RCC 7860 (cell line): Measurements from ENCODE around the gene FAS.
A peak's percentile ranks its signal among the peaks of the same experiment; 100 is the strongest.

Experiments
- DNase-seq: peaks from one replicate; pipeline ENCODE4 v3.0.0-alpha.2; 2015; ENCODE audit warnings: low spot score
- FAIRE-seq: peaks from 2 replicates; lab custom pipeline; 2012; peaks lifted over from hg19 to GRCh38; lab: Jason Lieb, UNC

Gene FAS

GRCh38 chr10:88971221-88972061, 19.2 kb upstream of the FAS start:
- FAIRE-seq (no peak), DNase-seq (no peak)

GRCh38 chr10:88974012-88974411, 16.6 kb upstream of the FAS start:
- DNase-seq (no peak), FAIRE-seq (no peak)

- DNase-seq: peak; percentile 29
Measured at GRCh38 chr10:88974446-88975376, 15.9 kb upstream of the FAS start.

GRCh38 chr10:88975377-88975720, 15.2 kb upstream of the FAS start:
- DNase-seq (no peak), FAIRE-seq (no peak)

More at GRCh38 chr10:88974446-88975376, 15.9 kb upstream of the FAS start:
- FAIRE-seq: peak; percentile 89

- no peak for DNase-seq
- no peak for FAIRE-seq
Measured at GRCh38 chr10:88978463-88978862, 12.1 kb upstream of the FAS start.

GRCh38 chr10:88979153-88979562, 11.4 kb upstream of the FAS start:
- FAIRE-seq (peak; percentile 95), DNase-seq (peak; percentile 78)

GRCh38 chr10:88979603-88980002, 11.0 kb upstream of the FAS start:
- DNase-seq (no peak), FAIRE-seq (no peak)

GRCh38 chr10:88980247-88980646, 10.4 kb upstream of the FAS start:
- DNase-seq: no peak
- FAIRE-seq: no peak

- no peak for FAIRE-seq
Measured at GRCh38 chr10:88980800-88981199, 9.8 kb upstream of the FAS start.

GRCh38 chr10:88981435-88981834, 9.2 kb upstream of the FAS start:
- DNase-seq (no peak), FAIRE-seq (no peak)

More at GRCh38 chr10:88980800-88981199, 9.8 kb upstream of the FAS start:
- DNase-seq: no peak

- DNase-seq (no peak), FAIRE-seq (no peak)
Measured at GRCh38 chr10:88982366-88982765, 8.2 kb upstream of the FAS start.

- DNase-seq (no peak), FAIRE-seq (no peak)
Measured at GRCh38 chr10:88983206-88983605, 7.4 kb upstream of the FAS start.

GRCh38 chr10:88983939-88984338, 6.7 kb upstream of the FAS start:
- FAIRE-seq: no peak
- DNase-seq: no peak

- FAIRE-seq: no peak
- DNase-seq: no peak
Measured at GRCh38 chr10:88984525-88984924, 6.1 kb upstream of the FAS start.

- DNase-seq (no peak), FAIRE-seq (peak; percentile 62)
Measured at GRCh38 chr10:88986549-88987242, 3.9 kb upstream of the FAS start.

GRCh38 chr10:88987243-88987725, 3.3 kb upstream of the FAS start:
- no peak for DNase-seq
- FAIRE-seq: no peak

GRCh38 chr10:88987840-88988239, 2.8 kb upstream of the FAS start:
- no peak for FAIRE-seq
- DNase-seq: no peak

GRCh38 chr10:88989423-88989822, 1.2 kb upstream of the FAS start:
- DNase-seq (no peak), FAIRE-seq (no peak)

GRCh38 chr10:88989824-88990383, 694 bp upstream of the FAS start:
- peak; percentile 50 for DNase-seq
- FAIRE-seq: peak; percentile 66

- FAIRE-seq: peak; percentile 39
- peak; percentile 55 for DNase-seq
Measured at GRCh38 chr10:88991161-88991898, 732 bp downstream of the FAS start.
